Smooth muscle cell (in vitro differentiated cells): ENCODE measurements around the gene CLCN6. TPM values are rescaled to one million over a fixed set of nuclear protein-coding genes. Genes with fewer than 3 reads are reported as not detected.

Source experiments
- DNase-seq: peaks from one replicate; lab custom pipeline; 2025; ENCODE audit not compliant: unreplicated experiment; lab: John Stamatoyannopoulos, UW
- H2AFZ ChIP-seq: fragments of 200-600 bp; sonication (generic); 2 replicates; pipeline ENCODE4 v1.6.0; 2016; ENCODE audit warnings: antibody characterized with exemption, low read depth, mild to moderate bottlenecking
- H3F3A ChIP-seq: fragments of 200-600 bp; sonication (generic); 2 replicates; pipeline ENCODE4 v1.6.0; 2017; ENCODE audit warnings: antibody characterized with exemption, low read depth
- H3K27ac ChIP-seq: fragments of 200-600 bp; sonication (generic); 2 replicates; pipeline ENCODE4 v1.5.1; 2016; ENCODE audit warnings: low read depth, mild to moderate bottlenecking
- H3K27me3 ChIP-seq: fragments of 200-600 bp; sonication (generic); 2 replicates; pipeline ENCODE4 v1.6.1; 2016; ENCODE audit warnings: low read depth, mild to moderate bottlenecking
- H3K36me3 ChIP-seq: fragments of 200-600 bp; sonication (generic); 2 replicates; pipeline ENCODE4 v1.5.1; 2016; ENCODE audit warnings: low read depth
- H3K4me1 ChIP-seq: fragments of 200-600 bp; sonication (generic); 2 replicates; pipeline ENCODE4 v1.5.1; 2016; ENCODE audit warnings: low read depth
- H3K4me2 ChIP-seq: fragments of 200-600 bp; sonication (generic); 2 replicates; pipeline ENCODE4 v1.6.0; 2016; ENCODE audit warnings: mild to moderate bottlenecking
- H3K4me3 ChIP-seq: fragments of 200-600 bp; sonication (generic); 2 replicates; pipeline ENCODE4 v1.5.1; 2016; ENCODE audit warnings: mild to moderate bottlenecking
- H3K79me2 ChIP-seq: fragments of 200-600 bp; sonication (generic); 2 replicates; pipeline ENCODE4 v1.6.0; 2016; ENCODE audit warnings: low read depth, mild to moderate bottlenecking
- H3K9ac ChIP-seq: fragments of 200-600 bp; sonication (generic); 2 replicates; pipeline ENCODE4 v1.6.0; 2016; ENCODE audit warnings: low read depth
- H3K9me3 ChIP-seq: fragments of 200-600 bp; sonication (generic); replicated peaks from 2 replicates; pipeline ENCODE4 v1.5.1; 2016; ENCODE audit warnings: low read depth
- H4K20me1 ChIP-seq: fragments of 200-600 bp; sonication (generic); 2 replicates; pipeline ENCODE4 v1.6.0; 2016; ENCODE audit warnings: low read depth
- WGBS: methylation state at CpG from one replicate; pipeline ENCODE4 v1.1.7; 2016; ENCODE audit warnings: low lambda C conversion rate; 5-methylcytosine and 5-hydroxymethylcytosine counted together
- polyA plus RNA-seq: library from polyadenylated mRNA; unstranded; fragments of >200 nt; fragmentation: Nextera tagmentation; extraction: Ambion mirVana; gene quantifications from 2 replicates; pipeline ENCODE4 v1.2.1, GENCODE V29; 2016
- total RNA-seq: library from RNA; depleted of rRNA; stranded (reverse); fragments of >200 nt; gene quantifications from 2 replicates; pipeline ENCODE4 v1.2.3, GENCODE V29; 2014
- TF ChIP-seq, protein P1 (sequence below): fragments of 200-600 bp; sonication (generic); IDR thresholded peaks from 2 replicates; pipeline ENCODE4 v1.5.1; 2017; ENCODE audit warnings: borderline replicate concordance, mild to moderate bottlenecking, antibody characterized with exemption; ENCODE audit not compliant: insufficient read depth, poor library complexity, severe bottlenecking

CLCN6 gene
- total and polyA plus RNA-seq, 2 experiments from 2014 or later = 9.9 to 13.6 TPM

GRCh38 chr1:11836955-11837766, 31.2 kb downstream of the CLCN6 start:
- TF ChIP-seq, protein P1, sequence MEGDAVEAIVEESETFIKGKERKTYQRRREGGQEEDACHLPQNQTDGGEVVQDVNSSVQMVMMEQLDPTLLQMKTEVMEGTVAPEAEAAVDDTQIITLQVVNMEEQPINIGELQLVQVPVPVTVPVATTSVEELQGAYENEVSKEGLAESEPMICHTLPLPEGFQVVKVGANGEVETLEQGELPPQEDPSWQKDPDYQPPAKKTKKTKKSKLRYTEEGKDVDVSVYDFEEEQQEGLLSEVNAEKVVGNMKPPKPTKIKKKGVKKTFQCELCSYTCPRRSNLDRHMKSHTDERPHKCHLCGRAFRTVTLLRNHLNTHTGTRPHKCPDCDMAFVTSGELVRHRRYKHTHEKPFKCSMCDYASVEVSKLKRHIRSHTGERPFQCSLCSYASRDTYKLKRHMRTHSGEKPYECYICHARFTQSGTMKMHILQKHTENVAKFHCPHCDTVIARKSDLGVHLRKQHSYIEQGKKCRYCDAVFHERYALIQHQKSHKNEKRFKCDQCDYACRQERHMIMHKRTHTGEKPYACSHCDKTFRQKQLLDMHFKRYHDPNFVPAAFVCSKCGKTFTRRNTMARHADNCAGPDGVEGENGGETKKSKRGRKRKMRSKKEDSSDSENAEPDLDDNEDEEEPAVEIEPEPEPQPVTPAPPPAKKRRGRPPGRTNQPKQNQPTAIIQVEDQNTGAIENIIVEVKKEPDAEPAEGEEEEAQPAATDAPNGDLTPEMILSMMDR = no peak
- H4K20me1 ChIP-seq = peaks cover 35% of the 10 kb centered on the region
- 96% methylated on average over 36 of the region's 36 CpGs for WGBS
- no peaks in the 10 kb centered on the region for H3K27me3 ChIP-seq
- no peaks in the 10 kb centered on the region for H3K79me2 ChIP-seq
- H3K9ac ChIP-seq = no peak overlapping the region
- no peak overlapping the region for H3K27ac ChIP-seq
- H3F3A ChIP-seq = no peaks in the 10 kb centered on the region
- H3K36me3 ChIP-seq = no peaks in the 10 kb centered on the region
- H3K4me3 ChIP-seq = no peak overlapping the region
- H3K4me2 ChIP-seq = no peak overlapping the region
- DNase-seq = no peak
- H3K9me3 ChIP-seq = no peaks in the 10 kb centered on the region
- H3K4me1 ChIP-seq = no peaks in the 10 kb centered on the region
- H2AFZ ChIP-seq = no peak overlapping the region

GRCh38 chr1:11837767-11838348, 31.9 kb downstream of the CLCN6 start:
- Histone ChIP-seq H2AFZ (no peak overlapping the region), H4K20me1 (peaks cover 41% of the 10 kb centered on the region), H3K27me3 (no peaks in the 10 kb centered on the region), H3K27ac (no peak overlapping the region), H3K4me2 (no peak overlapping the region), H3K79me2 (no peaks in the 10 kb centered on the region), H3K4me1 (no peaks in the 10 kb centered on the region), H3K9ac (no peak overlapping the region), H3K36me3 (no peaks in the 10 kb centered on the region), H3K4me3 (no peak overlapping the region), H3F3A (no peaks in the 10 kb centered on the region), H3K9me3 (no peaks in the 10 kb centered on the region)
- TF ChIP-seq, protein P1 = no peak
- WGBS = 93% methylated on average over 11 of the region's 11 CpGs
- no peak for DNase-seq

- WGBS = 76% methylated on average over 40 of the region's 40 CpGs
- Histone ChIP-seq H3K36me3 (no peaks in the 10 kb centered on the region), H3F3A (no peaks in the 10 kb centered on the region), H3K9me3 (no peaks in the 10 kb centered on the region), H3K9ac (no peak overlapping the region), H2AFZ (no peak overlapping the region), H3K4me3 (no peak overlapping the region), H3K4me1 (no peaks in the 10 kb centered on the region), H3K79me2 (no peaks in the 10 kb centered on the region), H4K20me1 (peaks cover 44% of the 10 kb centered on the region), H3K27ac (no peak overlapping the region), H3K27me3 (no peaks in the 10 kb centered on the region), H3K4me2 (no peak overlapping the region)
- DNase-seq = peak; percentile 8
- TF ChIP-seq, protein P1 = peak; percentile 90
Observed at GRCh38 chr1:11838349-11839272, 32.6 kb downstream of the CLCN6 start.
